Trophoblast cell (in vitro differentiated cells and primary cell): ENCODE results near the gene FHIT.

Experiments
- DNase-seq, 2 donors: peaks; one replicate each; pipeline ENCODE4 v3.0.0-alpha.2; 2016
- H2AFZ ChIP-seq: 2 replicates; pipeline ENCODE4 v1.6.1; 2013; ENCODE audit warnings: low read length, moderate library complexity, mild to moderate bottlenecking; ENCODE audit not compliant: insufficient read depth, poor library complexity
- H2AK5ac ChIP-seq: 2 replicates; pipeline ENCODE4 v1.6.1; 2013; ENCODE audit warnings: mild to moderate bottlenecking, low read length
- H2BK120ac ChIP-seq: 2 replicates; pipeline ENCODE4 v1.6.1; 2013; ENCODE audit warnings: low read length, mild to moderate bottlenecking, moderate library complexity; ENCODE audit not compliant: insufficient read depth, poor library complexity
- H2BK12ac ChIP-seq: 2 replicates; pipeline ENCODE4 v1.6.1; 2013; ENCODE audit warnings: mild to moderate bottlenecking, low read length, moderate library complexity
- H2BK5ac ChIP-seq: 2 replicates; pipeline ENCODE4 v1.6.1; 2013; ENCODE audit warnings: low read length, low read depth, moderate library complexity, mild to moderate bottlenecking; ENCODE audit not compliant: poor library complexity
- H3K14ac ChIP-seq: 2 replicates; pipeline ENCODE4 v1.6.1; 2013; ENCODE audit warnings: mild to moderate bottlenecking, low read length
- H3K18ac ChIP-seq: 2 replicates; pipeline ENCODE4 v1.6.1; 2013; ENCODE audit warnings: mild to moderate bottlenecking, low read length
- H3K23ac ChIP-seq: 2 replicates; pipeline ENCODE4 v1.6.1; 2013; ENCODE audit warnings: low read length
- H3K27ac ChIP-seq: 2 replicates; pipeline ENCODE4 v1.5.1; 2013; ENCODE audit warnings: low read depth, mild to moderate bottlenecking, inconsistent platforms, low read length, moderate library complexity
- H3K27me3 ChIP-seq: 2 replicates; pipeline ENCODE4 v1.6.1; 2013; ENCODE audit warnings: inconsistent platforms, mild to moderate bottlenecking, low read length, moderate library complexity; ENCODE audit not compliant: insufficient read depth
- H3K36me3 ChIP-seq, 2 experiments: 1 replicate in 1 of 2; 2 replicates in 1 of 2; pipeline ENCODE4 v1.6.1; 2013; ENCODE audit warnings: low read length in 2 of 2, mild to moderate bottlenecking in 2 of 2, moderate library complexity in 1 of 2; ENCODE audit not compliant: insufficient read depth in 2 of 2, control insufficient read depth in 1 of 2
- H3K4ac ChIP-seq: 2 replicates; pipeline ENCODE4 v1.6.1; 2013; ENCODE audit warnings: low read depth, mild to moderate bottlenecking, low read length, moderate library complexity
- H3K4me1 ChIP-seq, 2 experiments: 1 replicate in 1 of 2; 2 replicates in 1 of 2; pipeline ENCODE4 v1.6.1; 2013; ENCODE audit warnings: low read length in 2 of 2, mild to moderate bottlenecking in 2 of 2, moderate library complexity in 1 of 2; ENCODE audit not compliant: insufficient read depth in 2 of 2, control insufficient read depth in 1 of 2
- H3K4me2 ChIP-seq: 2 replicates; pipeline ENCODE4 v1.6.1; 2013; ENCODE audit warnings: inconsistent platforms, mild to moderate bottlenecking, low read length, moderate library complexity
- H3K4me3 ChIP-seq: 2 replicates; pipeline ENCODE4 v1.5.1; 2013; ENCODE audit warnings: mild to moderate bottlenecking, low read depth, low read length, inconsistent platforms
- H3K79me1 ChIP-seq: one replicate; pipeline ENCODE4 v1.6.1; 2013; ENCODE audit warnings: low read length
- H3K79me2 ChIP-seq: 2 replicates; pipeline ENCODE4 v1.6.1; 2013; ENCODE audit warnings: low read length, mild to moderate bottlenecking; ENCODE audit not compliant: control insufficient read depth, insufficient read depth, poor library complexity
- H3K9ac ChIP-seq: 2 replicates; pipeline ENCODE4 v1.6.1; 2013; ENCODE audit warnings: mild to moderate bottlenecking, low read length
- H3K9me3 ChIP-seq: 2 replicates; pipeline ENCODE4 v1.6.1; 2013; ENCODE audit warnings: low read depth, mild to moderate bottlenecking, control low read depth, inconsistent platforms, low read length; ENCODE audit not compliant: insufficient read depth
- H4K12ac ChIP-seq: 2 replicates; pipeline ENCODE4 v1.6.1; 2013; ENCODE audit warnings: low read depth, mild to moderate bottlenecking, low read length, moderate library complexity
- H4K8ac ChIP-seq: 2 replicates; pipeline ENCODE4 v1.6.1; 2013; ENCODE audit warnings: low read depth, mild to moderate bottlenecking, low read length, moderate library complexity
- H4K91ac ChIP-seq: one replicate; pipeline ENCODE4 v1.6.1; 2013; ENCODE audit warnings: low read depth, mild to moderate bottlenecking, low read length, moderate library complexity
- WGBS: extraction: QIAGEN DNeasy Blood & Tissue Kit; methylation state at CpG from one replicate; pipeline ENCODE4 v1.1.7; 2013; ENCODE audit warnings: missing lambda C conversion rate; ENCODE audit not compliant: insufficient read length, insufficient coverage; ENCODE audit errors: extremely low coverage; 5-methylcytosine and 5-hydroxymethylcytosine counted together

The FHIT gene

GRCh38 chr3:60028233-60028632 lies 1223.0 kb downstream of the FHIT start:
- no peaks in the 10 kb centered on the region for H3K9me3 ChIP-seq
- no peak overlapping the region for H4K91ac ChIP-seq
- no peak overlapping the region for H2AFZ ChIP-seq
- no peak overlapping the region for H4K12ac ChIP-seq
- no peak overlapping the region for H3K4me2 ChIP-seq
- H3K4ac ChIP-seq: no peak overlapping the region
- H2BK5ac ChIP-seq: no peak overlapping the region
- no peak overlapping the region for H4K8ac ChIP-seq
- H3K23ac ChIP-seq: no peak overlapping the region
- no peak overlapping the region for H2BK120ac ChIP-seq
- no peaks in the 10 kb centered on the region for H3K27me3 ChIP-seq
- no peak overlapping the region for H2BK12ac ChIP-seq
- no peak overlapping the region for H3K9ac ChIP-seq
- no peak overlapping the region for H2AK5ac ChIP-seq
- H3K36me3 ChIP-seq: no peaks in the 10 kb centered on the region
- H3K79me1 ChIP-seq: no peaks in the 10 kb centered on the region
- DNase-seq: no peak
- H3K18ac ChIP-seq: no peak overlapping the region
- H3K4me1 ChIP-seq: no peaks in the 10 kb centered on the region
- H3K4me3 ChIP-seq: no peak overlapping the region
- WGBS: no CpG with 5 or more reads among the region's 2 CpGs
- no peaks in the 10 kb centered on the region for H3K79me2 ChIP-seq
- H3K27ac ChIP-seq: no peak overlapping the region
- H3K14ac ChIP-seq: no peak overlapping the region

- no peak overlapping the region for H4K91ac ChIP-seq
- no peak overlapping the region for H3K4ac ChIP-seq
- H3K79me1 ChIP-seq: no peaks in the 10 kb centered on the region
- no peak overlapping the region for H3K4me2 ChIP-seq
- no peak overlapping the region for H2AK5ac ChIP-seq
- H3K79me2 ChIP-seq: no peaks in the 10 kb centered on the region
- H2AFZ ChIP-seq: no peak overlapping the region
- H4K12ac ChIP-seq: no peak overlapping the region
- H3K18ac ChIP-seq: no peak overlapping the region
- WGBS: no CpG with 5 or more reads among the region's 7 CpGs
- no peak overlapping the region for H3K9ac ChIP-seq
- H3K27me3 ChIP-seq: no peaks in the 10 kb centered on the region
- H2BK12ac ChIP-seq: no peak overlapping the region
- H2BK120ac ChIP-seq: no peak overlapping the region
- DNase-seq: no peak
- no peak overlapping the region for H3K14ac ChIP-seq
- H2BK5ac ChIP-seq: no peak overlapping the region
- no peak overlapping the region for H4K8ac ChIP-seq
- no peaks in the 10 kb centered on the region for H3K36me3 ChIP-seq
- no peak overlapping the region for H3K4me3 ChIP-seq
- no peaks in the 10 kb centered on the region for H3K9me3 ChIP-seq
- no peak overlapping the region for H3K23ac ChIP-seq
- H3K4me1 ChIP-seq: no peaks in the 10 kb centered on the region
- H3K27ac ChIP-seq: no peak overlapping the region
These were observed 1223.9 kb downstream of the FHIT start for GRCh38 chr3:60027335-60027734.

- Histone ChIP-seq H2BK5ac (no peak overlapping the region), H2BK120ac (no peak overlapping the region), H3K23ac (no peak overlapping the region), H3K36me3 (no peaks in the 10 kb centered on the region), H2AFZ (no peak overlapping the region), H4K12ac (no peak overlapping the region), H3K18ac (no peak overlapping the region), H3K4me3 (no peak overlapping the region), H3K14ac (no peak overlapping the region), H3K79me1 (no peaks in the 10 kb centered on the region), H4K8ac (no peak overlapping the region), H3K27ac (no peak overlapping the region), H3K4ac (no peak overlapping the region), H2AK5ac (no peak overlapping the region), H3K4me1 (no peaks in the 10 kb centered on the region), H3K9me3 (no peaks in the 10 kb centered on the region), H4K91ac (no peak overlapping the region), H3K9ac (no peak overlapping the region), H3K4me2 (no peak overlapping the region), H3K27me3 (no peaks in the 10 kb centered on the region), H2BK12ac (no peak overlapping the region), H3K79me2 (no peaks in the 10 kb centered on the region)
- DNase-seq: peak; percentile 51 to 88
- WGBS: no CpG with 5 or more reads among the region's 3 CpGs
These were observed 1225.9 kb downstream of the FHIT start for GRCh38 chr3:60025096-60026050.

GRCh38 chr3:60024400-60024799 lies 1226.9 kb downstream of the FHIT start:
- WGBS: no CpG with 5 or more reads among the region's 2 CpGs
- Histone ChIP-seq H3K18ac (no peak overlapping the region), H3K79me2 (no peaks in the 10 kb centered on the region), H3K79me1 (no peaks in the 10 kb centered on the region), H2AK5ac (no peak overlapping the region), H3K23ac (no peak overlapping the region), H3K9me3 (no peaks in the 10 kb centered on the region), H3K27me3 (no peaks in the 10 kb centered on the region), H2BK12ac (no peak overlapping the region), H3K4me3 (no peak overlapping the region), H3K14ac (no peak overlapping the region), H4K8ac (no peak overlapping the region), H2AFZ (no peak overlapping the region), H2BK120ac (no peak overlapping the region), H3K36me3 (no peaks in the 10 kb centered on the region), H3K27ac (no peak overlapping the region), H2BK5ac (no peak overlapping the region), H3K4me1 (no peaks in the 10 kb centered on the region), H3K4me2 (no peak overlapping the region), H3K4ac (no peak overlapping the region), H4K91ac (no peak overlapping the region), H3K9ac (no peak overlapping the region), H4K12ac (no peak overlapping the region)
- DNase-seq: no peak
